Activated naive CD4-positive, alpha-beta T cell treated with anti-CD3 and anti-CD28 coated beads for 36 hours (primary cell): Measurements from ENCODE around the gene VAV3. TPM values are rescaled to one million over a fixed set of nuclear protein-coding genes. Genes with fewer than 3 reads are reported as not detected.
"Not testable (repeated sequence)": the region's sequence is repeated elsewhere in the genome, so short reads cannot be mapped to it uniquely, and the experiment has no call there.

Source experiments
- CTCF ChIA-PET: fragments of 350-600 bp; sonication (Branson Sonifier 250); formaldehyde crosslinking; loops from one replicate; lab custom pipeline; 2021; ENCODE audit warnings: antibody characterized with exemption; lab: Charles Lee
- DNase-seq: peaks from one replicate; pipeline ENCODE4 v3.0.0-alpha.2; 2020
- H3K27ac Mint-ChIP-seq: one replicate; pipeline ENCODE4 v1.8.0; 2021; ENCODE audit warnings: mild to moderate bottlenecking, mixed read lengths
- H3K27me3 Mint-ChIP-seq: one replicate; pipeline ENCODE4 v1.8.0; 2021; ENCODE audit warnings: low read depth, mixed read lengths
- H3K36me3 Mint-ChIP-seq: one replicate; pipeline ENCODE4 v1.8.0; 2021; ENCODE audit warnings: low read depth, mixed read lengths
- H3K4me1 Mint-ChIP-seq: one replicate; pipeline ENCODE4 v1.8.0; 2021; ENCODE audit warnings: low read depth, mixed read lengths
- H3K4me3 Mint-ChIP-seq: one replicate; pipeline ENCODE4 v1.8.0; 2021; ENCODE audit warnings: mild to moderate bottlenecking, moderate library complexity, mixed read lengths
- H3K9me3 Mint-ChIP-seq: one replicate; pipeline ENCODE4 v1.8.0; 2021; ENCODE audit warnings: mixed read lengths
- intact Hi-C: fragments of 100-400 bp; cut with micrococcal nuclease; formaldehyde crosslinking; loops from one replicate; pipeline ENCODE4 v1.15.1; 2023
- total RNA-seq, 2 experiments: library from RNA; stranded (reverse); gene quantifications; one replicate each; pipeline ENCODE4 v1.2.3, GENCODE V29; 2021

Gene VAV3
- total RNA-seq, 2 experiments from 2014 or later = 1.3 to 2.3 TPM

DNA sequence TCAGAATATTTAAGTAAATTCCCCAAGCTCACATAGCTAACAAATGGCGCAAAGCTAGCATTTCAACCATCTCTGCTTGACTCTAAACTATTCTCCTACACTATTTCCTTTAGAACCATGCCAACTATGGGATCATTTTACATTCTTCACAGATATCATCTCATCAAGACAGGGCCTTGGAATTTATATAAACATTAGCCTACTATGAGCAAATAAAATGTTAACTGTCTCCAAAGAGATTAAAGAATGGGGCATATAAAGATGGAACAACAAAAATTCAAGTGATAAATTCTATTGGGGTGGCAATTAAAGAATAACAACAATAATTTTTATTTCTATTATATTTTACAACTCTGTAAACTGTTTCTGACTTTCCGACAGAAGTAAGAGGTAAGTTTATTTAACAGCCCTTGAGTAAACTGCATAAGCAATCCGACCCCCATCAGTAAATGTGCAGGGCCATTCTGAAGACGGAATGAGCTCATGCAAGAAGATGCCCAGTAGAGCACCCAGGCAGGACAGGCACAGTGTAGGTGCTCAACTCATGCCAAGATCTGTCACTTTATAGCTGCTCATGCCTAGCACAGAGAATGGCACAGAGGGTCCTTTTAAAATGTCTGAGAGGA, 261.9 kb downstream of the VAV3 start:
- no peak for DNase-seq
- Mint-ChIP-seq H3K36me3 (peaks cover 3% of the 10 kb centered on the region), H3K4me1 (no peaks in the 10 kb centered on the region), H3K27me3 (no peaks in the 10 kb centered on the region), H3K9me3 (no peaks in the 10 kb centered on the region), H3K27ac (no peak overlapping the region), H3K4me3 (no peak overlapping the region)
- CTCF ChIA-PET = no interaction called here
- intact Hi-C loops = no loop called here

DNA sequence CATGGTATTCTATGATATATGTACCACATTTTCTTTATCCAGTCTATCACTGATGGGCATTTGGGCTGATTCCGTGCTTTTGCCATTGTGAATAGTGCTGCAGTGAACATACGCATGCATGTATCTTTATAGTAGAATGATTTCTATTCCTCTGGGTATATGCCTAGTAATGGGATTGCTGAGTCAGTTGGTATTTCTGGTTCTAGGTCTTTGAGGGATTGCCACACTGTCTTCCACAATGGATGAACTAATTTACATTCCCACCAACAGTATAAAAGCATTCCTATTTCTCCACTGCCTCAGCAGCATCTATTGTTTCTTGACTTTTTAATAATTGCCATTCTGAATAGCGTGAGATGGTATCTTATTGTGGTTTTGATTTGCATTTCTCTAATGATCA, 264.3 kb downstream of the VAV3 start:
- CTCF ChIA-PET, DNase-seq, H3K4me3 Mint-ChIP-seq, H3K9me3 Mint-ChIP-seq, intact Hi-C loops, H3K36me3 Mint-ChIP-seq, H3K4me1 Mint-ChIP-seq, H3K27ac Mint-ChIP-seq, H3K27me3 Mint-ChIP-seq: not testable (repeated sequence)

DNA sequence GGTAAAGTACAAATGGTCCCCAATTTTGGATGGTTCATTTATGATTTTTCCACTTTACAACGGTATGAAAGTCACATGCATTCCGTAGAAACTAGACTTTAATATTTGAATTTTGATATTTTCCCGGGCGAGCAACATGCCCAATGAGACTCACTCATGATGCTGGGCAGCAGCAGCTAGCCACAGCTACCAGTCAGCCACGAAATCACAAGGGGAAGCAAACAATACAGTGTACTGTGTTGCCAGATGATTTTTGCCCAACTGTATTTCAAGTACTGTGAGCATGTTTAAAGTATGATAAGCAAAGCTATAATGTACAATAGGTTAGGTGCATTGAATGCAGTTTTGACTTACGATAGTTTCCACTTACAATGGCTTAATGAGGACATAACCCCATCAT, 266.8 kb downstream of the VAV3 start:
- intact Hi-C loops = no loop called here
- no peaks in the 10 kb centered on the region for H3K27me3 Mint-ChIP-seq
- H3K4me1 Mint-ChIP-seq = no peaks in the 10 kb centered on the region
- H3K36me3 Mint-ChIP-seq = peaks cover 3% of the 10 kb centered on the region
- CTCF ChIA-PET = no interaction called here
- no peak overlapping the region for H3K4me3 Mint-ChIP-seq
- H3K9me3 Mint-ChIP-seq = no peaks in the 10 kb centered on the region
- no peak overlapping the region for H3K27ac Mint-ChIP-seq
- no peak for DNase-seq

DNA sequence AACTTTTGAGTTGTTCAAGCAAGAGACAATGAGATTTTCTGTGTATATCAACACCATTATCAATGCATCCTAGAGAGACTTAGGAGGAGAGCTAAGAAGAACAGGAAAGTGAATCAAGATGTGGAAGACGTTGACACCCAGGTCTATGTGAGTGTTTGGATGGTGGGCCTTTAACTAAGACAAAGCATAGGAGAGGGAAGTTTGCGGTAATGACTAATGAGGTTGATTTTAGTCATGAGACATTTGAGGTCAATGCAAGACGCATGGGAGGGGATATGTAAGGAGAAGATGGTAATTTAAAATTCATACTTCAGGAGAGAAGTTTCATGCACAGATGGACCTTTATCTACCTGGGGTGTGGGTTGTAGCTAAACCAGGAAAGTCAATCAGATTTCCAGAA, 269.6 kb downstream of the VAV3 start:
- Mint-ChIP-seq H3K9me3 (no peaks in the 10 kb centered on the region), H3K27me3 (no peaks in the 10 kb centered on the region), H3K4me3 (no peak overlapping the region), H3K27ac (no peak overlapping the region), H3K36me3 (no peaks in the 10 kb centered on the region), H3K4me1 (no peaks in the 10 kb centered on the region)
- DNase-seq = no peak
- CTCF ChIA-PET = no interaction called here
- intact Hi-C loops = no loop called here

DNA sequence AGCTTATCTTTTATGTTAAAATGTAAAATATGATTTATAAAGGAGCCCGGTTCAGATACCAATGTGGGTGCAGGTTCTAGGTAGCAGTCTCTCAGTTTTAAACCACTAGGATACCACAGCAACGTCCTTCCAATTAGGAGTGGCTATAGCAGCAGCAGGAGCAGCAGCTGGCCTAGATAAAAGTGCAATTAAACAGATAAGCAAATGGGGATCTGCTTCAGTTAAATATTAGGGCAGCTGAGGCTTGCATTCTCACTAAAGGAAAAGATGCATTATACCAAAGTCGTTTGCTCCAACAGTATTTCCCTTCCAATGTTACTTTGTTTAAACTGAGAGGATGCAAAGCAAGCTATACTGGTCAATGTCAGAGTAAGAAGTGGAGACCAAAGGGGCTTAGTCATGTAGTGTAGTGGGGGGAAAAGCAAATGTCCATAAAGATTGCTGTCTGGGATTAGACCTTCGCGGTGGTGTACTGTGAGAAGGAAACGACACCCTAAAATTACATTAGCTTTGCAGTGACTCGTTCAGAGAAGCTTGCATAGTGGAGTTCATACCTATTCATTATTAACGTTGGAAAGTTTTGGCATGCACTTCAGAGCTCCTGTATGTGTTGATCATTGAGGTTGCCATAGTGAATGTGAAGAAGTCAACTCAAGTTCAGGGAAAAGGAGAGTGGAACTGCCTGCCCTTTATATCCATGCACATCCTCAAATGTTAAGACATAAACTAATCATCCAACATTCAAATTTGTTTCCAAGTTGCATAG, 272.2 kb downstream of the VAV3 start:
- DNase-seq = no peak
- no peaks in the 10 kb centered on the region for H3K9me3 Mint-ChIP-seq
- no peak overlapping the region for H3K4me3 Mint-ChIP-seq
- CTCF ChIA-PET = no interaction called here
- H3K27me3 Mint-ChIP-seq = no peaks in the 10 kb centered on the region
- no peaks in the 10 kb centered on the region for H3K4me1 Mint-ChIP-seq
- intact Hi-C loops = no loop called here
- H3K27ac Mint-ChIP-seq = no peak overlapping the region
- H3K36me3 Mint-ChIP-seq = no peaks in the 10 kb centered on the region

DNA sequence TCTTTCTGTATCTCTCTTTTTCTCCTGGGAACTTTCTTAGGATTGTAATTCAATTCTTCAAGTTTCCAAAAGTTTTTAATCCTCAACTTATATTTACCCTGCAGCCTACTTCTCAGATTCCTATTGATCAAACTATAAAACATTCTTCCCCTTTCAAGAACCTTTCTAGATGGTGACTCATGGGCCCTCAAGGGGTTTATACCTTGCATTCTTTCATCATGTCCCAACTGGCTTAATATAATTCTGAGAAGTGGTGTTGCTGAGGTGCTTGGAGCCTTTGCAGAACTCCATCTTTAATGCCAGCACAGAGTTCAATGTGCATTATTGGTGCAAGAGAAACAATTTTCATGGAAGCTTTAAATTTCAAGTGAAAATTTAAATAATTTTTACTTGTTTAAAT, 273.4 kb downstream of the VAV3 start:
- CTCF ChIA-PET = no interaction called here
- Mint-ChIP-seq H3K9me3 (no peaks in the 10 kb centered on the region), H3K4me3 (no peak overlapping the region), H3K4me1 (no peaks in the 10 kb centered on the region), H3K27ac (no peak overlapping the region), H3K27me3 (no peaks in the 10 kb centered on the region), H3K36me3 (no peaks in the 10 kb centered on the region)
- intact Hi-C loops = no loop called here
- DNase-seq = no peak

DNA sequence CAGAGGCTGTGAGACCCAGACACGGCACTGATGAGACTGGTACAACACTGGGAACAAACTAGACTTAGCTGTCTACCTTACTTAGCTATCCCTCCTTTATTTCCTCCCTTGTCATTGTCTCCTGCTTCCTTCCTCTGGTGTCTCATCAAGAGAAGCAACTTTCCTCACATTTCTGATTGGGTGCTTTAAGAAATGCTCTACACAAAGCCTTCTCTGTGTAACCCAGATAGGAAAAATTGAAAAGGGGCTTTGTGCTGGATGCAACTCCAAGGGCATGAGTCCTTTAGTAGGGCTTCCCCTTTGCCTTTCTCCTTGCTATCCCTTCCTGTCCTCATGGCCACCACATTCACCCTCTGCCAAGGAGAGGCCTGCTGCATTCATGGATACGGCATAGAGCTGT, 274.5 kb downstream of the VAV3 start:
- no peaks in the 10 kb centered on the region for H3K27me3 Mint-ChIP-seq
- H3K9me3 Mint-ChIP-seq = no peaks in the 10 kb centered on the region
- no peaks in the 10 kb centered on the region for H3K4me1 Mint-ChIP-seq
- no peak overlapping the region for H3K4me3 Mint-ChIP-seq
- CTCF ChIA-PET = no interaction called here
- no peaks in the 10 kb centered on the region for H3K36me3 Mint-ChIP-seq
- DNase-seq = no peak
- H3K27ac Mint-ChIP-seq = no peak overlapping the region
- intact Hi-C loops = no loop called here

DNA sequence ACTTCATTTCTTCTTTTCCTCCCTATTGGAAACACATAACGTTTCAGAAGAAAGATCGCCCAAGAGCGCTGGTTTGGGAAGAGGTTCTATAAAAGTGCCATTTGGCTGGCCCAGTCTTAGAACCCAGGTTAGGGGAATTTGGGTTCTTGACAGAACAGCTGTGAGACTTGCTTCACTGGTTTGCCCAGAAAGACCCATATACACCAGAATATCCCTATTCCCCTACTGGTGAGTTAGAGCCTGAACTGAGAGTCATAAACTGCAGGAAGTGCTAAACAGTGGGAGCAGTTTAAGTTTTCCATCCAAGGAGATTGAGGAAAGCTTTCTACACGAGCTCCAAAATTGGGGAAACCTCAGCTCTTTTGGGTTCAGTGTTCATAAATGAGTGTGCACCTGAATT, 275.2 kb downstream of the VAV3 start:
- H3K9me3 Mint-ChIP-seq = no peaks in the 10 kb centered on the region
- H3K4me3 Mint-ChIP-seq = no peak overlapping the region
- intact Hi-C loops = no loop called here
- no peaks in the 10 kb centered on the region for H3K4me1 Mint-ChIP-seq
- CTCF ChIA-PET = no interaction called here
- no peaks in the 10 kb centered on the region for H3K36me3 Mint-ChIP-seq
- H3K27me3 Mint-ChIP-seq = no peaks in the 10 kb centered on the region
- DNase-seq = no peak
- no peak overlapping the region for H3K27ac Mint-ChIP-seq

DNA sequence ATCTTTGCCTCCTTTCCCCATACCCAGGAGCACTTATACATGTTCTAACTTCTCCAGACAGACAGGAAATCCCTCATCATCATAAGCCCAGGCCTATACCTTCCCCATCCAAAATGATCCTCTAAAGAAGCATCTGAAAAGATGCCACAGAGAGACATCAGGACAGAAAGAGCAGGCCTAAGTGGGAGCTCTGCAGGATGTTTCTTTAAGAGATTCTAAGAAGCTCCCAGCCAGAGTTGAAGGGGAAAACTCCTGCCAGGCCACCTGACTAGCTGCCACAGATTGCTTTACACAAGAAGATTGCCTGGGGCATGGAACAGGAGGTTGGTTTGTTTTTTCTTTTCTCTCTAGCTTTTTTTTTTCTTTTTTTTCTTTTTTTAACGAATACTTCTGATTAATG, 275.8 kb downstream of the VAV3 start:
- Mint-ChIP-seq H3K4me3 (no peak overlapping the region), H3K36me3 (no peaks in the 10 kb centered on the region), H3K4me1 (no peaks in the 10 kb centered on the region), H3K27me3 (no peaks in the 10 kb centered on the region), H3K27ac (no peak overlapping the region), H3K9me3 (no peaks in the 10 kb centered on the region)
- CTCF ChIA-PET = no interaction called here
- DNase-seq = no peak
- intact Hi-C loops = no loop called here

DNA sequence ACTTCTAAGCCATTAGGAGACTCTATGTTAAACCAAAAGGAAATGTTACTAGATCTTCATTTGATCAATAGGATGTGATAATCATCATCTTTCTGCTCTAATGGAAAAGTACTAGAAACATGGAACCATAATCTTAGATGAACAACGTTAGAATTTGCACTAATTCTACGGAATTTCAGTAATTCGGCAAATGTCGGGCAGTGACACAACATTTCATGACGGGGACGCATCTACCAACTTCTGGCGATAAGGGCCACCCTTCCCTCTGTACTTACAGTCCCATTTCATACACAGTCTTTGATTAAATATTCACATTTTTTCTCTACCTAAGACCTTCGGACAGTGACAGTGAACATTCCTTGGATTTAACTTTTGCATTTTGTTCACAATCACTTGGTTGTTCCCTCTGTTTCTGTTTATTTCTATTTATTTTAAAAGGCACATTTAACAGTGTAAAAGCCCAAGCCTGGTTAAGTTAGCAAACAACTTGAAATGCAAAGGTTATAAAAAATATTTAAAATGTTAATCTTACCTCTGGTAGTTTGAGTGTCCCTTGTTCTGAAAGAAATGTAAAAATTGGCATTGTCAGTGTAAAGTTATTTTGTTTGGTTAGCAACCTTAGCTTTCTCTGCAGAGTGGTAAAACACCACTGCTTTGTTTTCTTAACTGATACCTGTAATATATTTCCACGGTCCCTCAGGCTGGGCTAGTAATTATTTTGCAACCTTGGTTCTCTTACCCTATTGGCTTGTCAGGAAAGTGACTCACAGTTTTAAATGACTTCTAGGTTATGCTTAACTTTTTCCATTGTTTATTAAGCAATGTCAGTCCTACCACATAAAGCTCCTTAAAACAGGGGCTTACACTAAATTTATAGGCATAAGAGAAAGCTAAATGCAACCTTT, 276.9 kb downstream of the VAV3 start:
- Mint-ChIP-seq H3K4me3 (no peak overlapping the region), H3K36me3 (no peaks in the 10 kb centered on the region), H3K27me3 (no peaks in the 10 kb centered on the region), H3K4me1 (no peaks in the 10 kb centered on the region), H3K9me3 (no peaks in the 10 kb centered on the region), H3K27ac (no peak overlapping the region)
- intact Hi-C loops = no loop called here
- no peak for DNase-seq
- CTCF ChIA-PET = no interaction called here

DNA sequence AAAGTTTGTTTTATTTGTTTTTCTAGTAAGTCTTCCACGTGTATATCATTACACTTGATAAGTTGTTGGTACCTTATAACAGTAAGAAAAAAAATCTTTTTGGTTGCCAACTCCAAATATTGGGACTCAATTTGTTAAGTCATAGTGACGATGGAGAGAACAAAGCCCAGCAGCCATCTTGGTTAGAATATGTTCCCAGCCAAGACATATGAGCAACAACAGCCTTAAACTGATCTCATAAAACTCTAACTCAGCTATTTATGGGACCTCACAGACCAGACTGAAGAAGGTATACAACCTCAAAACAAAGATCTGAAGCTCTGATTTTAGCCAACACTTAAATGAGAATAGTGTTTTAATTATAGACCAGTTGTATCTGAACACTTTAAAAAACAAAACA, 281.3 kb downstream of the VAV3 start:
- Mint-ChIP-seq H3K27me3 (no peaks in the 10 kb centered on the region), H3K4me1 (no peaks in the 10 kb centered on the region), H3K4me3 (no peak overlapping the region), H3K27ac (no peak overlapping the region), H3K9me3 (no peaks in the 10 kb centered on the region), H3K36me3 (no peaks in the 10 kb centered on the region)
- DNase-seq = no peak
- intact Hi-C loops = no loop called here
- CTCF ChIA-PET = no interaction called here

DNA sequence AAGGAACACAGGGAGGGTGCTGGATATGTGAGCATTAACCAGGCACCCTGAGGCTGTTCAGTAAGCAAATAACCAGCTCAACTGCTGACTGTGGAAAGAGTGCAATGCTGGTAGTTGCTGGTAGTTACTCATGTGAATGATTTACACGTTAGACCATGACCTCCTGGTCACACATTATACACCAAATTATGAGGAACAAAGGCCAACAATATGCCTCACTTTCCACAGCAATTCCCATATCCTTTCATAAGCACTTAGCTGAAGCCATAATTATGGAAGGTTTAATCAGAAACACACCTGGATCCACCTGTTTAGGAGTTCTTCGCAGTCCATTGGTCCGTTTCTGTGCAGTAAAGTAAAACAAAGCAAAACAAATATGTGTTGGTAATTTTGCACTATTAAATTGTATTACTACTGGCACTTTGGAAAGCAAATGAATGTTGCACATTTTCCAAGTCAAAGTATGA, 281.8 kb downstream of the VAV3 start:
- CTCF ChIA-PET = no interaction called here
- Mint-ChIP-seq H3K27me3 (no peaks in the 10 kb centered on the region), H3K4me3 (no peak overlapping the region), H3K27ac (no peak overlapping the region), H3K4me1 (no peaks in the 10 kb centered on the region), H3K9me3 (no peaks in the 10 kb centered on the region), H3K36me3 (no peaks in the 10 kb centered on the region)
- no peak for DNase-seq
- intact Hi-C loops = no loop called here
